ENCODE measurements around the gene USP10. TPM values are rescaled to one million over a fixed set of nuclear protein-coding genes. Genes with fewer than 3 reads are reported as not detected.

Gene USP10
- total RNA-seq, 2 experiments from 2014 or later, result 99.3 to 106 TPM

- DNase-seq, result peak in 1 of 14 experiments; percentile 6
- H3K27ac Mint-ChIP-seq, result no peak overlapping the region
- no peaks in the 10 kb centered on the region for H3K4me1 Mint-ChIP-seq (ENCODE audit: low read depth)
- no peak overlapping the region for H3K4me3 ChIP-seq (ENCODE audit: low read length)
- no peaks in the 10 kb centered on the region for H3K9me3 ChIP-seq (ENCODE audit: control insufficient read depth in 1 of 2, insufficient read depth in 1 of 2, low read length in 2 of 2)
- CTCF ChIA-PET, result no interaction called here
- H3K27me3 Mint-ChIP-seq, result no peaks in the 10 kb centered on the region
- H3K36me3 Mint-ChIP-seq (ENCODE audit: low read depth), result no peaks in the 10 kb centered on the region
- peaks cover 3% of the 10 kb centered on the region for H3K36me3 ChIP-seq (ENCODE audit: insufficient read depth, low read length)
- no peak for TF ChIP-seq CTCF (IDR thresholded peaks at IDR 0.05)
- no peaks in the 10 kb centered on the region for H3K4me1 ChIP-seq (ENCODE audit: insufficient read depth, low read length)
- H3K27me3 ChIP-seq (ENCODE audit: control insufficient read depth in 1 of 2, insufficient read depth in 2 of 2, low read length in 2 of 2), result no peaks in the 10 kb centered on the region
- POLR2A ChIA-PET, result no interaction called here
- no peak overlapping the region for H3K27ac ChIP-seq (ENCODE audit: low read depth in 1 of 2, low read length in 2 of 2)
- no peak overlapping the region for H3K4me3 Mint-ChIP-seq
- intact Hi-C loops (cut with DNase I, micrococcal nuclease), result no loop called here
- ATAC-seq (ENCODE audit: poor library complexity), result no peak
- H3K9me3 Mint-ChIP-seq, result no peaks in the 10 kb centered on the region
Observed at GRCh38 chr16:84788920-84789391, 89.2 kb downstream of the USP10 start.

- no peaks in the 10 kb centered on the region for H3K27me3 Mint-ChIP-seq
- no peak overlapping the region for H3K4me3 Mint-ChIP-seq
- H3K36me3 Mint-ChIP-seq (ENCODE audit: low read depth), result no peaks in the 10 kb centered on the region
- Histone ChIP-seq H3K4me1 (ENCODE audit: insufficient read depth, low read length) (no peaks in the 10 kb centered on the region), H3K27ac (ENCODE audit: low read depth in 1 of 2, low read length in 2 of 2) (no peak overlapping the region), H3K4me3 (ENCODE audit: low read length) (no peak overlapping the region), H3K27me3 (ENCODE audit: control insufficient read depth in 1 of 2, insufficient read depth in 2 of 2, low read length in 2 of 2) (no peaks in the 10 kb centered on the region), H3K36me3 (ENCODE audit: insufficient read depth, low read length) (peaks cover 3% of the 10 kb centered on the region), H3K9me3 (ENCODE audit: control insufficient read depth in 1 of 2, insufficient read depth in 1 of 2, low read length in 2 of 2) (no peaks in the 10 kb centered on the region)
- TF ChIP-seq CTCF (IDR thresholded peaks at IDR 0.05), result no peak
- no peak overlapping the region for H3K27ac Mint-ChIP-seq
- ChIA-PET POLR2A (no interaction called here), CTCF (interaction anchor here (1.5 kb wide), 1 partner anchor 35 kb away, joined by 4 read pairs; no protein-coding TSS in a partner anchor)
- intact Hi-C loops (cut with DNase I, micrococcal nuclease), result no loop called here
- DNase-seq, result peak in 1 of 14 experiments; percentile 2
- no peaks in the 10 kb centered on the region for H3K4me1 Mint-ChIP-seq (ENCODE audit: low read depth)
- H3K9me3 Mint-ChIP-seq, result no peaks in the 10 kb centered on the region
- no peak for ATAC-seq (ENCODE audit: poor library complexity)
Observed at GRCh38 chr16:84789431-84789830, 89.6 kb downstream of the USP10 start.

GRCh38 chr16:84790301-84790700 lies 90.5 kb downstream of the USP10 start:
- no peaks in the 10 kb centered on the region for H3K4me1 Mint-ChIP-seq (ENCODE audit: low read depth)
- ATAC-seq (ENCODE audit: poor library complexity) (no peak), DNase-seq (no peak)
- H3K4me1 ChIP-seq (ENCODE audit: insufficient read depth, low read length), result no peaks in the 10 kb centered on the region
- intact Hi-C loops (cut with DNase I, micrococcal nuclease), result no loop called here
- peaks cover 3% of the 10 kb centered on the region for H3K36me3 ChIP-seq (ENCODE audit: insufficient read depth, low read length)
- H3K27ac ChIP-seq (ENCODE audit: low read depth in 1 of 2, low read length in 2 of 2), result no peak overlapping the region
- no peaks in the 10 kb centered on the region for H3K27me3 ChIP-seq (ENCODE audit: control insufficient read depth in 1 of 2, insufficient read depth in 2 of 2, low read length in 2 of 2)
- H3K4me3 Mint-ChIP-seq, result no peak overlapping the region
- ChIA-PET POLR2A (no interaction called here), CTCF (interaction anchor here (1.5 kb wide), 1 partner anchor 36 kb away, joined by 4 read pairs; no protein-coding TSS in a partner anchor)
- no peaks in the 10 kb centered on the region for H3K27me3 Mint-ChIP-seq
- no peak overlapping the region for H3K27ac Mint-ChIP-seq
- H3K4me3 ChIP-seq (ENCODE audit: low read length), result no peak overlapping the region
- no peaks in the 10 kb centered on the region for H3K9me3 Mint-ChIP-seq
- H3K9me3 ChIP-seq (ENCODE audit: control insufficient read depth in 1 of 2, insufficient read depth in 1 of 2, low read length in 2 of 2), result no peaks in the 10 kb centered on the region
- TF ChIP-seq CTCF (IDR thresholded peaks at IDR 0.05), result no peak
- H3K36me3 Mint-ChIP-seq (ENCODE audit: low read depth), result no peaks in the 10 kb centered on the region
